ENCODE data around the gene RIPOR2.

Gene RIPOR2

DNA sequence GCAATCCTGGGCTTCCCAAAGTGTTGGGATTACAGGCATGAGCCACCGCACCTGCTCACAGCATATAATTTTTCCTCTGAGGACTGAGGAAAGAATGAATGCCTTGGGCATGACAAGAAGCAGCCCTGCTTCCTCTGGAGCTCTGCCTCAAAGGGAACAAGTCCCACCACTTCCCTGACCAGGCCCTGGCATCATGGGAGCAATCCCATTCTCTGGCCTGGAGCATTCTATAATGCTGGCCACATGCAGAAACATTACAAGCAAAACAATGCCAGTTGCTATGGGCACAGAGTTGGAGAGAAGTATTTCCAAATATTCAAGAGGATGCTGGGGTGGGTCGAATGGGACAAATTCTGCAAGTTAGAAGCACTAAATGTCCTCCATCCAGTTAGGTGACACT lies 95.6 kb downstream of the RIPOR2 start:
- DNase-seq: no peak

DNA sequence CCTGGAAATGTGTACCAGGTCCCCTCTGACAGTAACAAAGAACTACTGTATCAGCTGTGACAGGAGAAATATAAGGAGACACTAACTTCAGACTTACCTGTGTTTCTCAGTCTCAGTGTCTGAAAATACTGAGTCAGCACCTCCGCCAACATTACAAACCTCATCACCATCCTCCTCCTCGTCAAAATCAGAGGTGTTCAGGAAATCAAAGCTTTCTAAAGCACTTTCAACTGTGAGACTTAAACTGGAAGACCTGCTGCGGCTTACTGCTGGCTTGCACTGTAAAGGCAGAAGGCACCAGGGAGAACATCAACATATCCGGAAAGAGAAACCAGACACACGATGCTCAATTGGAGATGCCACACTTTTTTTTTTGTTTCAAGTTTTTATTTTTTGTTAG lies 96.8 kb downstream of the RIPOR2 start:
- no peak for DNase-seq

DNA sequence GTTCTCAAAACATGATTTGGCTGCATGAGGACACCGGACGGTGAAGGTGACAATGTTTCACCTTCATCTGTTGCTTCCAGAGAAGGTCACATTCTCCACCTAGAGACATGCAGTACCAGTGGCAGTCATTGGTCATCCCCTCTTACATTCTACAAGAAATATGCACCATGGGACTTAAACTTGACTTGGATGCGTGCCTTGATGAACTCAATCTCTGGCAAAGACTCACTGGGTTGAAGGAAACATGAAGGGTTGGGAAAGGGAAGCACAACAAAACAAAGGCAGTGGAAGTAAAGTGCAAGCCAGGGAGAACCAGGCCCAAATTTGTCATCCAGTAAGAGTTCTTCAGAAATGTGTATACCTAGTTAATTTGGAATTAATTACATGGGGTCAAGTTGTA lies 97.7 kb downstream of the RIPOR2 start:
- no peak for DNase-seq

DNA sequence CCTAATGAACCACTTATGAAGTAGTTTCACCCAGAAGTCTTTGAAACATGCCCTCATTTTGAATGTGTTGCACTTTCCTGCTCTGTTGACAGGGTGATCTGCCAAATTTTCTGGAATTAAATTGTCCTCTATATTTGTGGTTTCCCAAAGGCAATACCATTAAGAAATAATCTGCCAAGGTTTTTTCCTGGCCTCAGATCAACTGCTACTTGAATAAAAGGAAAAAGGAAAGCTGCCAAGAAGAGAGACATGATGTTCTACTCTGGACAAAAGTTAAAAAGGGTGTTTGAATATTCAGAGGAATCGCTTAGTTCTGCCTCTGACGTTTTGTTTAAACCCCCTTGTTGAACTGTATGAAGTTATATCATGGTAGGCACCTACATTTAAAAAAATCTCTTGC lies 99.7 kb downstream of the RIPOR2 start:
- DNase-seq: no peak

DNA sequence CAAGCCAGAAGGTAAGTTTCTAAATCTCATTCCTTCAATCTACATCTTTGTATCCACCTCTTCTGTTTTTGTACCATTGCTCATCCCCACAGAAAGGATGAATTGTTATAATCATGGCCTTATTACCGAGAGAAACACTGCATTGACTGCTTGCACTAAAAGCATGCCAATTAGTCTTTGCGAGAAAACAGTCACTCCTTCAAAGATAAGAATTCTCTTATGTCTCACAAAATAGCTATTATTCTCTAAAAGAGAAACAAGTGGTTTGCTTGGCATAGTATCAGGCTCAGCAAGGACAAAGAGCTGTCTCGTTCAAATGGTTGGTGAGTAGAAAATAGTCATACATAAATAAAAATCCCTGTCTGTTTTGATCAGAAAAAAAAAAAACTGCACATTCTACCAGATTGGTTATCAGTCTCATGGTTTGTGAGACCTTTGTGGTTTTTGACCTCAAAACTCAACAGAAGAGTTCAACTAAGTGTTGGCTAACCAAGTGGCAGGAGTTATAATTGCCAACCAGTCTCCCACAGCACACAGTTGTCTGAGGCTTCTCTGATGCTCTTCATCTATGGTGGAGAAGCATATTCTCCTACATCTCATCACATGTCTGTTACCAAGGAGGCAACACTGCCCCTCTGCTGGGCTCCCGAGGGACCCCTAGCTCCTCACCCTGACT lies 101.9 kb downstream of the RIPOR2 start:
- DNase-seq: no peak

DNA sequence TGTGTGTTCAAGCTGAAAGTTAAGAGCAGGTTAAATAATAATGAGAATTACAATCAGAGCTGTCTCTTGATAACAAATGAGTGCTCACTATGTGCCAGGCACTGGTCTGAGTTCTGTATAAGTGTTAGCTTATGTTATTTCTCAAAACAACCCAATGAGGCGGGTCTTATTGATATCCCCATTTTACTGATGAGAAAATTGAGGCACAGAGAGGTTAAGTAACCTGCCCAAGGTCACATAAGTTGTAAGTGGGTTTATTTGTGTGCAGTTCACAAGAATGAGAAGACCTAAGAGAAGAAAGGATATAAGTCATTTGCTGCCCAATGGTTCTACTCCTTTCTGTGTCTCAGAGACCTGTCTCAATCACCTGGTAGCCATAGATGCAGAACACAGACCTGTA lies 103.0 kb downstream of the RIPOR2 start:
- DNase-seq: no peak

DNA sequence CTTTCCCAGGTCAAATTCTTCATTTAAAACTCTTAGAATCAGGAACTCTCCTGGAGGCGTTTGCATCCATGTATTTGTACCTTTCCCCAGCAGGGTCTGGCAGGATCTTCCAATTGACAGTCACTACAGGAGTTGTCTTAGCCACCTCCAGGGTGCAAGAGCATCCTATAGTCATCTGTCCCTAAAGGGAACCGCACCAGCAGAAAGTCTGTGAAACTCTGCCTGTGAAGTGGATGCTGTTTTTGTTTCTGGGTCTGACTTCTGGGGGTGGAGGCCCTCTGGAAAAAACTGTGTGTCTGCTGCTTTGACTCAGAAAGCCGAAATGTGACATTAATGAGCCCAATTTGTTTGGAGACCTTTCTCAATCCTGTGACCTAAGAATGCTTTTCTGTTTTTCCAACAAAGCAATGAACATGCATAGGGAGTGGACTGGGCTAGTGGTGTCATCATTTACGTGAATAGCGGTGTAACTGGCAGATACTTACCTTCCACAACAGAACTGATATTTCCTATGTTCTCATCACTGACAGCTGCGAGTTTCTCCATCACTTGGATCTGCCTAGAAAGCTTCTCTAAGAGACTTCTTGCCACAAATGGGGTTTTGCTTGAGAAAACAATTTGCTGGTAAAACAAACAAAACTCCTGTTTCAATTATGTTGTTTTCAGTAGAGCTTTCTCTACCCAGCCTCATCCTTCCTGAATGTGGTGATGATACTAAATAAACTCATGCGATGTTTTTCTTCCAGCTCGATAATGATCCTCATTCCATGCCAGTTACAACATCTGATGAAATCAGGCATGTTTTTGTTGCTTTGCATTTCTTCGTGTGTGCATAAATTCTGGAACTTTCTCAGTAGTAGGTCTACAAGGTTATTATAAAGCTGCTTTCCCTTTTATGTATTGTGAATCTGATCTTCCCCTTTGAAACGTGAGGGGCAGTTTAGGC lies 103.7 kb downstream of the RIPOR2 start:
- no peak for DNase-seq

DNA sequence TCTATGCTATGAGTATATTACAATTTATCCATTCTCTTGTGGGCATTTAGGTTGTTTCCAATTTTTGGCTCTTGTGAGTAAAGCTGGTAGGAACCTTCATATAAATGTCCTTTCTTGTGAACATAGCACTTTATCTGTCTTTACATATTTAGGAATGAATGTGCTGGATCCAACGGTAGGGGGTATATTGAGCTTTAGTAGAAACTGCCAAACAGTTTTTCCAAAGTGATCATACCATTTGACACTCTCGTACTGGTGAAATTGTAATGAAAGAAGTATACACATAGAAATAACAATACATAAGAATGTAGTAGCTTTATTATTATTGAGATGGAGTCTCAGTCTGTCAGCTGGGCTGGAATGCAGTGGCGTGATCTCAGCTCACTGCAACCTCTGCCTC lies 106.1 kb downstream of the RIPOR2 start:
- DNase-seq: no peak

DNA sequence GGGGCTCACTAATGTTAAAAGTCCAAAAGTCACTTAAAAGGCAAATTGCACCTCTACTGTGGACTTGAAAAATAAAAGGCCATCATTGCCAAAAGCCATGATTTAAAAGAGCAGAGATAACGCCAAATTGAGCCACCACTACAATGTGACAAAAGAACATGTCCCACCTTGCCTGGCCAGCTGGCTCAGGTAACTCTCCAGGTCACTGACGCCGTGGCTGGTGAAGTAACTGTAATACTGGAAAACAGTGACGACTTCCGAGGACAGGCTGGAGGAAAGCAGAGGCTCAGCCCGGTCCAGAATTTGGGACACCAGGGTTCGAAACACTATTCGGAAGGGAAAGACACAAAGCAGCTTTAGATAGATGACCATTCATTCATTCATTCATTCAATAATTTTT lies 107.8 kb downstream of the RIPOR2 start:
- DNase-seq: no peak

DNA sequence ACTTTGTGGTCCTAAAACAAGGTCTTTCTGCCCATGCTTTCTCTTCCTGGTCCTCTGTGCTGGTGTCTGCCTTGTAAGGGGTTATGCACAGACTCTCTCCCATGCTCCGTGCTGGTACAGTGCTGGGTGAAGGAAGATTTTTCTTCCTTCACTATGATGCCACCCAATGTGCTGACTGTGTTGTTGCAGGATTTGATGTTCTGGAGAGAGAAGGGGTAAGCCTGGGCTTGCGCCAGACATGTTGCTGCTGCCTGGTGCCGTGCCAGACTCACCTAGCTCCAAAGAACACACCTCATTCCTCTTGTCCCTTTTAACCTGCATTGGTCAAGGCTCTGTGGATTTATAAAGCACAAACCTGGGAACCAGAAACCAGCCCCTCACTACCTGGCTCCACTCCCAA lies 108.6 kb downstream of the RIPOR2 start:
- no peak for DNase-seq

DNA sequence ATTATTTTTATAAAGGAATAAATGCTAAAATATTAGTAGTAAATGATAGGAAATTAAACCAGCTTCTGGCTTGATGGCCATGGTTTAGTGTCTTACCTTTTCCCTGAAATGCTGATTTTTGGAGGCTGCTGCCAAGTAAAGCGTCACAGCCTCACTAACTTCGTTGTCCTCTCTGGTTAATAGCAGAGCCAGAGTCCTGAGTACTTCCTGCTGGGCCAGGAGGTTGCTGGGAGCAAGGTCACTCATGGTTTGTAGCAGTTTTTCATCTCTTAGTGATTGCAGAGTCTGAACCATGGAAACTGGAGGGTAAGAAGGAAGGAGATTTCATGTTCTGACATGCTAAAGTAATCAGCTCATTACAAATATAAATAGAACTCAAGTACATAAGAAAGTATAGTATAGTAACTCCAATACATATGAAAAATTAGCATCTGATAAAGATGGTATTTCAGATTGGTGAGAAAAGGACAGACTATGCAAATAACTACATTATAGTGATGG lies 110.6 kb downstream of the RIPOR2 start:
- DNase-seq: no peak

DNA sequence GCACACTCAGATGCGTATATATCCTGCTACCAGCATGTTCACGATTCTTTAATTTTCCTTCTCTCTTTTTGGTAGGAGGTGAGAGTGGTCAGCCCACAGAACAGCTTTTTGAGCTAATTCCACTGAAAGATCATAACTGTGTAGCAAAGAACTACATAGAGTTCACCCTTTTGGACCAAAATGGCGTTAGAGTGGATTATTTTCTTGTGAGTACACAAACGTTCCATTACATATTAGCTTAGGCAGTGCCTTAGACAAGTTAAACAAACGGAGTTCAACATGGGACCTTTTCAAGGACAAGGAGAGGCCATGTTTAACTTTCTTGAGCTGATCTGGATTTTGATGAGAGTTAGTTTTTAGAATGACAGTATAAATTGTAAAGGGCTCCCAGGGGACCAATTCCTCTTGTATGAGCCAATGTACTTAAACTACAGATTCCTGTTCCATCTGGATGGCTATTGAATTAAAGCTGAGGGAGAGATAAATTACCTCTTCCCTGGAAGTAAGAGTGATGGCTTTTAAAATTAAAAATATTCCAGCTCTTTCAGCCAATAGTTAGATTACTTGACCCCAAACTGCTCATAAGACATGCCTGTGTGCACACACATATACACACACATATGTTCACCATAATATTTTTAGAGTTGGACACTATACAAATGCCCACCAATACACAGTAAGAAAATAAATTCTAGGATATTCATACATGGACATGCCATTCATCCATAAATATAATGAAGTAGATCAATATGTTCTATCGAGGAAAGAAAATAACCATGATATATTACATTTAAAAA lies 111.4 kb downstream of the RIPOR2 start:
- DNase-seq: peak; percentile 27

DNA sequence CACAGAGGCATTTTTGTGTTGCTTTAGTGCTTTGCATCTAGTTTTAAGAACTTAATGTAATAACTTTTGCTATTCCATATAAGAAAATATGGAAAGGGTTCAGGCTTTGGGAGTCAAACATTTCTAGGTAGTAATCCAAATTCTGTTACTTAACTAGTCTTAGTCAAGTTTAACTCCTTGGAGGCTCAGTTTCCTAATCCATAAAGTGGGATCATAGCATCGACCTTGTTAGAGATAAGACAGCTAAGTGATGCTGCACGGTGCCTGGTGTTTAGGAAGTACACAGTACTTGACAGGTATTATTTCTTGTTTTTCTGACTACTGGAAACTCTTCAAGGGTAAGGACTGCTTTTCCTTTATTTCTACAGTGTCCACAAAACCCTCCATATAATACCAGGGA lies 112.6 kb downstream of the RIPOR2 start:
- DNase-seq: no peak

DNA sequence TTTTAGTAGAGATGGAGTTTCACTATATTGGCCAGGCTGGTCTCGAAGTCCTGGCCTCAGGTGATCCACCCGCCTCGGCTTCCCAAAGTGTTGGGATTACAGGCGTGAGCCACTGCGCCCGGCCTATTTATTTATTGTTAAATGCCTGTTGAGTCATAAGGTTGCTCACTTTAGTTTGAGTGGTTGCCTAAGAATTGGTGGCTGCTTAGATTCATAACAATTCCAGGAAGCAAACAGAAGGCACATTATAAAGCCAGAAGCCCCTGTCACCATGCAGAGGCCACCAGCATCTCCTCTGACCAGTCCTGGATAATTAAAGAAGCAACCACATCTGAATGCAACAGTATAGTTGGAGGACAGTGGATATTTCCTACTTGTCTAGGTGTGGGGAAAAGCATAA lies 113.1 kb downstream of the RIPOR2 start:
- DNase-seq: no peak

DNA sequence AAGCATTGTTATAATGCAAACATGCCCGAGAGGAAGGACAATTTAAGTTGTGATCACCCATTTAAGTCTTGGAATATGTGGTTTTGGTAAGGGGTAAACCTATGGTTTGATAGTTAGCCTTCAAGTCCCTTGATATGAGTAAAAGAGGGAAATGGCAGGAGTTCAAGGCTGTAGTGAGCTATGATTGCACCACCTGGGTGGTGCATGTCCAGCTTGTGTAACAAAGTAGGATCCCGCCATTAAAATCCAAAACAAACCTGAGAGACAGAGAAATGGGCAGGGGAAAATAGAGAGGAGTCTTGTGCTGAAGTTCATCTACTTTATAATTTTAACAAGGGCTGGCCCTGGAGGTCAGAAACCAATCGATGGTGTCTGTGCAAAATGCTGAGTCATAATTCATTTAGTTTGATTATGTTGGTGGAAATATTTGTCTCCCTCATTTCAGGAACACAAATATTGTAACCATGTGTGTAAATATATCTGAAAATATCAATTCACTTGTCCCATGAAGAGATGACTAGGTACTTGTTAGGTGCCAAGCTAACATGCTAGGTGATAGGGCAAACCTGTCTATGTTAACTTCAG lies 113.8 kb downstream of the RIPOR2 start:
- no peak for DNase-seq

DNA sequence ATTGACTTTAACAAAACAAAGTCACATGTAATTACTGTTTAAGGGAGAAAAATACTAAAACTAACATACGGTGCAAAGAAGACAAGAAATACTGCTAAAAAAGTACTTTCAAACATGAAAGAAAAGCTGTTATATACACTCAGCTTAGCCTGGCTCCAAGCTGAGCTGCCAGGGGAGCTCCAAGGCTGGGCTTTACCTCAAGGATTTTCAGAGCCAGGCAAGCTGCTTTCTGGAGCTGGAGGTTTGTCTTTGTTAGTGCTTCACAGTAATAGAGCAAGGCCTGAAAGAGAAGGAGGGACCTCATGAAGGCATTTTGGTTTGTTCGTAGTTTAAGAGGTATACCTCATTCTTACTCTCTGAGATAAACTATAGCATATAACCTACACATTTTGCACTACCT lies 117.4 kb downstream of the RIPOR2 start:
- no peak for DNase-seq

DNA sequence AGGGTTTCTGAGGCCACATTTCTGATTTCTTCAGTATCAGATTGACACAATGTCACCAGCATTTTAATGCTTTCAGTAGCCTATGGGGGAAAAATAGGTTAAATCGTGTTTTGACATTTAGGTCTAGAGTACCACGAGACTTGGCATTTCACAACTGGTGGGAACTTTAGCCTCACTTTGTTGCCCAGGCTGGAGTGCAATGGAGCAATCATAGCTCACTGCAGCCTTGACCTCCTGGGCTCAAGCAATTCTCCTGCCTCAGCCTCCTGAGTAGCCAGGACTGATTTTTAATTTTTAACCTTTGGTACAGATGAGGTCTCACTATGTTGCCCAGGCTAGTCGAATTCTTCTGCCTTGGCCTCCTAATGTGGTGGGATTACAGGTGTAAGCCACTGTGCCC lies 126.0 kb downstream of the RIPOR2 start:
- DNase-seq: no peak

DNA sequence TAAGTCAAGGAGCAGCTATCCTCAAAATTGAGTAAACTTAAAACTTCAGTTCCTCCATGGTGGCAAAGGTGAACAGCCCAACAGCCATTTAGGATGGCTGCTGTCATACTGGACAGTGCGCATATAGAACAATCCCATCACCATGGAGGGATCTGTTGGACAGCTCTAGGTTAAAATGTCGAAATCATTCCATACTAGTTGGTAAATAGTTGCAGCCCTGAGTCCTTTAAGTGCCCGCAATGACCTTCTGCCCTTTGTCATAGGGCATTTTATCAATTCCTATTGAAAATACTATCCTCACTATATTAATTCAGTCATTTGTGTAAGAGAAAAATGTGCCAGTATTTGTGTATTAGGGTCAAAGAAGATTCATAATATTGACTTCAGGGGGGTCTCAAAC lies 128.2 kb downstream of the RIPOR2 start:
- DNase-seq: no peak

DNA sequence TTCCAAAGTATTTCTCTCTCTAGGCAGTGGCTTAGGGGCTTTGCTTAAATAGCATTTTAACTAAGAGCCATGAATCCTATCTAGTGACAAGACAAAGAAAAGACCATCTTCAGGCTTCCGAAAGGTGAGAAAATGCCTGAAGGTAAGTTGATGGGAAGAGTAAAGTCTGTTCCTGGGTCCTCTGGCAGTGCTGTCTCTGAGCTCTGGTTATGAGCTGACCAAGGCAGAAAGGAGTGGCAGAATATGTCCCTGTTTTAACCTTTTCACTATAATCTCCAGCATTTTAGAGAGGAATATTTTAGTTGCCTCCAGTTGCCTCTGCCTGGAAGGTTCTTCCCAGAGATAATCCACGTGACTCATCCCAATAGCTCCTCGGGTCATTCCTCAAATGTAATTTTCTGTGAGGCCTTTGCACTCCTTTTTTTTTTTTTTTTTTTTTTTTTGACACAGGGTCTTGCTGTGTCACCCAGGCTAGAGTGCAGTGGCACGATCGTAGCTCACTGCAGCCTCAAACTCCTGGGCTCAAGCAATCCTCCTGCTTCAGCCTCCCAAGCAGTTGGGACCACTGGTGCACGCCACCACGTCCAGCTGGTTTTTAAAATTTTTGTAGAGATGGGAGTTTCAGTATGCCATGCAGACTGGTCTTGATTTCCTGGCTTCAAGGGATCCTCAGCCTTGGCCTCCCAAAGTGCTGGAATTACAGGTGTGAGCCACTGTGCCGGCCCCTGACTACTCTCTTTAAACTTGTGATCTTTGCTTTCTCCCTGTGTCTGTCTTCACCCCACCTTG lies 133.3 kb downstream of the RIPOR2 start:
- no peak for DNase-seq

DNA sequence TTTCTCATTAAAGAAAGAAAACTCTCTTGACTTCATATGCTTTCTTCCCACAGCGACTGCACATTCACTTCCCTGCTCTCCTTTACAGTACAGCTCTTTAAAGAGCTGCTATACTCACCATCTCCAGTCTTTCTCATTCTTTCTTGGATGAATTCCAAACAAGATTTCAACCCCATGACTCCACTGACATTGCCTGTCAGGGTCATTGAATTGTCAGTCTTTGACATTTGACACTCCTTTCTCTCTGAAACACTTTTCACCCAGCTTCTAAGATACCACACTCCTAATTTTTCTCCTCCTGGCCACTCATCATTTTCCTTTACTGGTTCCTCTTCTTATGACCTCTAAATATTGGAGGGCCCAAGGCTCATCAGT lies 136.2 kb downstream of the RIPOR2 start:
- no peak for DNase-seq

DNA sequence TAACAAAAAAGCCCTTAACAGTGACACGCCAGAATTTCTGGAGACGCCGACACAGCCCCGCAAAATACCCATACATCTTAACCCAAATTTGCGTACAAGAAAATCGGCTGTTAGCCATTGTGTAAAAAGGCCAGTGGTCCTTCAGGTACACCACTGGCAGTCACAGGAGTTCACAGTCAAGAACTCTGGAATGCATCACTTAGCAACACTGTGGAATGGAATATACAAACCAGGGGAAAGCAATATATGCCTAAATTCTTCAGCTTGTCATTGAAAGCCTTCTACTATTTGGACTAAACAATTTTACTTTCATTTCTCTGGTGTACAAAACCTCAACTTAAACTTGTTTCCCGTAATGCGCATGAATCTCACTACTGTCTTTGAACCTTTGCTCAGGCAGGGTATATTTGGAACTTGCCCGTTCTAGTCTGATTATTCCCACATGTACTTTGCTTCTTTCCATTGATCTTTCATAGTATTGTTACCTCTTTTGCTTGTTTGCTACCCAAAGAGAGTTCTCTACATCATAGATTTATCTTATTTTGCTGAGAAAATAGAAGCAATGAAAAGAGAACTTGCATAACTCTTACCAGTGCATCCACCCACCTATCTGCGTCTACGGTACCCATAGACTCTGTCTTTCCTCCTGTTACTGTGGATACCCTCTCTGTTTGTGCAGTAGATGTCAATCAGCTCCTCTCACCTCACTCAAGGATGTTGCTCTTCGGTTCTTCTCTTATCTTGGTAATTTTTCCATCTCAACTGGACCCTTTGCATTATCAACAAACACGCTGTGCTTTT lies 136.8 kb downstream of the RIPOR2 start, which contains the start of gene ARMH2:
ARMH2 (minus strand) TSS at position 178 of the 801 bp plus-strand sequence; CDS start at position 118, 60 bp downstream.
- DNase-seq: no peak
